GM03348 (cell line): ENCODE measurements around the gene FOXK2.
A peak's percentile ranks its signal among the peaks of the same experiment; 100 is the strongest.
"Not testable (repeated sequence)": the region's sequence is repeated elsewhere in the genome, so short reads cannot be mapped to it uniquely, and the experiment has no call there.

Experiments
- DNase-seq: peaks from one replicate; pipeline ENCODE4 v3.0.0; 2012; ENCODE audit warnings: low spot score

Gene FOXK2

DNA sequence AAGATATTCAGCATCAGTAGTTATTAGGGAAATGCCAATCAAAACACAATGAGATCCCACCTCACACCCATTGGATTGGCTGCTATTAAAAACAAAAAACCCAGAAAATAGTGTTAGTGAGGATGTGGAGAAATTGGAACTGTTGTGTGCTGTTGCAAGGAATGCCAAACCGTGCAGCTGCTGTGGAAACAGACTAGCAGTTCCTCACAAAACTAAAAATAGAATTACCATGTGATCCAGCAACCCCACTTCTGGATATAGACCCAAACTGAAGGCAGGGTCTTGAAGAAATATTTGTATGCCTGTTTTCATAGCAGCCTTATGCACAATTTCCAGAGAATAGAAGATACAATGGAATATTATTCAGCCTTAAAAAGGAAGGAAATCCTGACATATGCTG lies 46.0 kb downstream of the FOXK2 start:
- no peak for DNase-seq

GRCh38 chr17:82566129-82566960 lies 46.8 kb downstream of the FOXK2 start:
- DNase-seq = no peak

DNA sequence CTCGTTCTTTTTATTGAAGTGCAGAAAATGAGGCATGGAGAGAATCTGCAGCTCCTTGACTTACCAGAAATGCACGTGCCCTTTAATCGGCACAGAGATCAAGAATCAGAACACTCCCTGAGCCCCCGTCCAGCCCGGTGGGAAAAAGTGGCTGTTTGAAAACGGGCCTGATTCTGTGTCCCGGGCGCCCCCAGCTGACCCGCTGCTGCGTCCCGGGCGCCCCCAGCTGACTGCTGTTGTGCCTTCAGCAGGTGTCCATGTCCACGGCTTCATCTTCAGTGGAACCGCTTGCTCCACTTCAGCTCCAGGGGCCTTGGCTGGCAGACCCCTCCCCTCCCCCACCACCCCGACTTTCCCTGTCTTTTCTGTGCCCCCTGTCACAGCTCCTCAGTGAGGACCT lies 47.8 kb downstream of the FOXK2 start:
- DNase-seq = no peak

DNA sequence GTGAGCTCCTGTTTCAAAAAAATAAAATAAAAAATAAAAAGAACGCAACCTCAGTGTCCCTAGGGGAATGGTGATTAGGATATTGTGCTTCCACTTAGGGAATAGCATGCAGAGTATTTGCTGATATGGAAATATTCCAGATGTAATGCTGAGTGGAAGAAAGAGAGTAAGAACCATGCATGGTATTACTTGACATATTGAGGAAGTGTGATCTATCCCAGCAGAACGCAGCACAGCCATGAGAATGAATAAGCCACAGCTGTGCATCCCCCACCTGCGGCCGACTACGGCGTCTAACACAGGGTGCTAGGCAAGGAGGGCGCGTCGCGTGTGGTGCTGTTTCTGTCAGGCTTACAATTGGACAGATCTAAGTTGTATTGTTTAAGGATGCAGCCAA lies 49.5 kb downstream of the FOXK2 start:
- DNase-seq = no peak

DNA sequence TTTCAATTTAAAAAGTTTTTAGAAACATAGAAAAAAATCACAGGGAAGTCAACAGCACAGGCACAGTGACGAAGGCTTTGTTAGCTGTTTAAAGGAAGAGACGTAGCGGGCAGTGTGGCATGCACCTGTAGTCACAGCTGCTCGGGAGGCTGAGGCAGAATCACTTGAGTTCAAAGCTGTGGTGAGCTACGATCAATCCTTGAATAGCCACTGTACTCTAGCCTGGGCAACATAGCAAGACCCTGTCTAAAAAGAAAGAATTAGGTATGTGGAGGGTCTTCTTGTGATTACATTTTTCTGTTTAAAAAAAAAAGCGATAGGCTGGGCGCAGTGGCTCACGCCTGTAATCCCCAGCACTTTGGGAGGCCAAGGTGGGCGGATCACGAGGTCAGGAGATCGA lies 50.1 kb downstream of the FOXK2 start:
- DNase-seq = no peak

DNA sequence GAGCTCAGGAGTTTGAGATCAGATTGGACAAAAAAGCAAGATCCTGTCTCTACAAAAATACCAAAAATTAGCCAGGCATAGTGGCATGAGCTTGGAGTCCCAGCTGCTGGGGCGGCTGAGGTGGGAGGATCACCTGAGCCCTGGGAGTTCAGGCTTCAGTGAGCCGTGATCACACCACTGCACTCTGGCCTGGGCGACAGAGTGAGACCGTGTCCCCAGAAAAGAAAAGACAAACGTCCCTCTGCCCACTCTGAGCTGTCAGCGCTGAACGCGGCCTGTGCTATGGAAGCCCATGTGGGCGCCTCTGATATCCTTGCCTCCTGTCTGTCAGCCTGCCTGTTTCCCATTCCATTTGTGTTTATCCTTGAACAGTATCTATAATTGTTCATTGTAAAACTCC lies 50.7 kb downstream of the FOXK2 start:
- DNase-seq = no peak

GRCh38 chr17:82571855-82572254 lies 52.3 kb downstream of the FOXK2 start:
- no peak for DNase-seq

DNA sequence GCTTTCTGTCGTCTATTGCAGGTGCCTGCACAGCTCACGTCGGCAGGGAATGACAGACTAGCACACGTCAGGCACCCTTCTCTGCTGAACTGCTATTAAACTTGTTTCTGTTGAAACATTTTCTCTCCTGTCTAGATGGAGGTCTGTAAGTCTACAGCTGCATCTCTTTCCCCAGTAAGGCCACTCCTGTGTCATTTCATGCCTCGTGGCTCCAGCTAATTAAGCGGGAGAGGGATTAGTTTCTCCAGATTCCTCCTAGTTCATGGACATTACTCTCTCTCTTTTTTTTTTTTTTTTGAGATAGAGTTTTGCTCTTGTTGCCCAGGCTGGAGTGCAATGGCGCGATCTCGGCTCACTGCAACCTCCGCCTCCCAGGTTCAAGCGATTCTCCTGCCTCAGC lies 54.5 kb downstream of the FOXK2 start:
- DNase-seq = no peak

DNA sequence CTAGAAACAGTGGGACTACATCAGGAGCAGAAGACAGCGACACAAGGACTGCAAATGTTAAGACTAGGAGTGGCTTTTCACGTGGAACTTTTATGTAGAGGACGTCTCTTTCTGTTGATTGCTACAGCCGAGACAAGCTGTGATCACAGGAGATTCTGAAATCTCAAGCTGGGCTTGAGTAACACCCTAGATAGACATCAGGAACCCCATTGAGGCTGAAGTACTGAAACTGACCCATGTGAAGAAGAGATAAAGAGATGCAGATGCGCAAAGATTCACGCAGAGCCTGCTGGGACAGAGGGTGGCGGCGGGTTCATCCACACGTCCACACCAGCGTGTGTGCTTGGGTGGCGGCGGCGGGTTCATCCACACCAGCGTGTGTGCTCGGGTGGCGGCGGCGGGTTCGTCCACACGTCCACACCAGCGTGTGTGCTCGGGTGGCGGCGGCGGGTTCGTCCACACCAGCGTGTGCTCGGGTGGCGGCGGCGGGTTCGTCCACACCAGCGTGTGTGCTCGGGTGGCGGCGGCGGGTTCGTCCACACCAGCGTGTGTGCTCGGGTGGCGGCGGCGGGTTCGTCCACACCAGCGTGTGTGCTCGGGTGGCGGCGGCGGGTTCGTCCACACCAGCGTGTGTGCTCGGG lies 56.2 kb downstream of the FOXK2 start:
- not testable (repeated sequence) for DNase-seq

DNA sequence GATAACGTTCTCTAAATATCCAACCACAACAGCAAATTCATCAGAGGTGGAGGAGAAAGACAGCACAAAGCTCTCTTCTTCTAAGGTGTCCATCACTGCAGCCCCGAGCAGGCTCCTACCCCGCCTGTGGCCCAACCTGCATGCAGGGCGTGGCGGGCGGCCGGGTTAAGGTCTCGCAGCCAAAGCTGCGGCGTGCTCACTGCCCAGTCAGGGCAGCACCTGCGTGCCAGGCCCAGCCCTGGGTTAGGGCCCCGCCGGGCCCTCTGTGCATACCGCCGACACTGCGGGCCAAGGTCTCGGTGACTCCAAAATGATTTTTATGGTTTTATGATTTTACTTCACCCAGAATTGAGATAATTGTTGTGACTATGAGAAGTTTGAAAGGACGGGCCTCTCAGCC lies 57.8 kb downstream of the FOXK2 start:
- DNase-seq = no peak

DNA sequence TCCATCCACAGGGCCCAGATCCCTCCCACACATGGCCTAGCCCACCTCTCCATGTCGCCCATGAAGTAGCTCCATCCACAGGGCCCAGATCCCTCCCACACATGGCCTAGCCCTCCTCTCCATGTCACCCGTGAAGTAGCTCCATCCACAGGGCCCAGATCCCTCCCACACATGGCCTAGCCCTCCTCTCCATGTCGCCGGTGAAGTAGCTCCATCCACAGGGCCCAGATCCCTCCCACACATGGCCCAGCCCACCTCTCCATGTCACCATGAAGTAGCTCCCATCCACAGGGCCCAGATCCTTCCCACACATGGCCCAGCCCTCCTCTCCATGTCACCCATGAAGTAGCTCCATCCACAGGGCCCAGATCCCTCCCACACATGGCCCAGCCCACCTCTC lies 60.4 kb downstream of the FOXK2 start:
- DNase-seq = not testable (repeated sequence)

DNA sequence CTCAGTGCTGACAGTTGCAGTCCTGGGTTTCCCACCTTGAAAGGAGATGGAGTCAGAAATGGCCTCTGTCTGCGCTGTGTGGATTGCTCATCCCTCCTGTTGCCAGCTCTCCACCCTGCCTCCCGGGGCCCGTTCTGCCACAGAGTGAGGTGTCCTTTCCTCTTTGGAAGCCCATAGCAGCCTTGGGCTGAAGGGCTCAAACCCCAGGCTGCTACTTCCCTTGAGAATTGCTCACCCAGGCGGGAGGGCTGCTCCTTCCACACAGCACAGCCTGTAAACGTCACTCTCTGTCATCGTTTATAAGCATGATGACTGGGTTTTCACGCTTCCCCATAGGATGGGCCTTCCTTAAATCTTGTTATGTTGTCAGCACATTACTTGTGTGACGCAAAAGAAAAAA lies 62.7 kb downstream of the FOXK2 start:
- peak; percentile 64 for DNase-seq

DNA sequence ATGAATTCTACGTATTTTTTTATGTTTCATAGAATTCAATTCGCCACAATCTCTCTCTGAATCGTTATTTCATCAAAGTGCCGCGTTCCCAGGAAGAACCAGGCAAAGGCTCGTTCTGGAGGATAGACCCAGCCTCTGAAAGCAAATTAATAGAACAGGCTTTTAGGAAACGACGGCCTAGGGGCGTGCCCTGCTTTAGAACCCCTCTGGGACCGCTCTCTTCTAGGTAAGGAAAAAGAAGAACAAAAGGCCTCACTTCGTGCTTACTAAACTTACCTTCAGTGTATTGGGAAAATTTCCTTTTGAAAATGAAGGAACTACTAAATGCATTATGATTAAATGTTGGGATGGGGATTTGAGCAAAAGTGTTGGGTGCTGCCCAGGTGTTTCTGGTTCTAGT lies 63.2 kb downstream of the FOXK2 start:
- no peak for DNase-seq

DNA sequence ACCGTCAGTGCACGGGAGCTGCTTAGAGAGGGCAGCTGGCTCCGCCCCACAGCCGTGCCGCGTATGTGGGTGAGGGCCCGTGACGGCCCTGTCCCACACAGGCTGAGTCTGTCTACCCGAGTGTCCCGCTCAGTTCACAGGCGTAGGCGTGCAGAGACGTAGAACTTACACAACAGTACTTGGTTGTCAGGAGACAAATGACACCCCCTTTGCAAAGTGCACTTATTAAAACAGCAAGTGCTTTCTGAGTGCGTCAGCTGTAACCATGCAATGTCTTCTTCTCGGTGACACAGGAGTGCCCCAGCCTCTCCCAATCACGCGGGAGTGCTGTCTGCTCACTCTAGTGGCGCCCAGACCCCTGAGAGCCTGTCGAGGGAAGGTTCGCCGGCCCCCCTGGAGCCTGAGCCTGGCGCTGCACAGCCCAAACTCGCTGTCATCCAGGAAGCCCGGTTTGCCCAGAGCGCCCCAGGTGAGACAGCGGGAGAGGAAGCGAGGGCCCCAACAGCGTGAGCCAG lies 64.2 kb downstream of the FOXK2 start:
- DNase-seq = no peak

DNA sequence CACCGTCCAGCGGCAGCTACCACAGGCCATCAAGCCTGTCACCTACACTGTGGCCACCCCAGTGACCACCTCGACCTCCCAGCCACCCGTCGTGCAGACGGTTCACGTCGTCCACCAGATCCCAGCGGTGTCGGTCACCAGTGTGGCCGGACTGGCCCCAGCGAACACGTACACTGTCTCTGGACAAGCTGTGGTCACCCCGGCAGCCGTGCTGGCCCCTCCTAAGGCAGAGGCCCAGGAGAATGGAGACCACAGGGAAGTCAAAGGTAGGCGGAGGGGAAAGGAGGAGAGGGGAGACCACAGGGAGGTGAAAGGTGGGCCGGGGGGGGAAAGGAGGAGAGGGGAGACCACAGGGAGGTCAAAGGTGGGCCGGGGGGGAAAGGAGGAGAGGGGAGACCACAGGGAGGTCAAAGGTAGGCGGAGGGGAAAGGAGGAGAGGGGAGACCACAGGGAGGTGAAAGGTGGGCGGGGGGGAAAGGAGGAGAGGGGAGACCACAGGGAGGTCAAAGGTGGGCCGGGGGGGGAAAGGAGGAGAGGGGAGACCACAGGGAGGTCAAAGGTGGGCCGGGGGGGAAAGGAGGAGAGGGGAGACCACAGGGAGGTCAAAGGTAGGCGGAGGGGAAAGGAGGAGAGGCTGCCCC lies 66.5 kb downstream of the FOXK2 start:
- not testable (repeated sequence) for DNase-seq

GRCh38 chr17:82586576-82587233 lies 67.2 kb downstream of the FOXK2 start:
- DNase-seq = no peak

DNA sequence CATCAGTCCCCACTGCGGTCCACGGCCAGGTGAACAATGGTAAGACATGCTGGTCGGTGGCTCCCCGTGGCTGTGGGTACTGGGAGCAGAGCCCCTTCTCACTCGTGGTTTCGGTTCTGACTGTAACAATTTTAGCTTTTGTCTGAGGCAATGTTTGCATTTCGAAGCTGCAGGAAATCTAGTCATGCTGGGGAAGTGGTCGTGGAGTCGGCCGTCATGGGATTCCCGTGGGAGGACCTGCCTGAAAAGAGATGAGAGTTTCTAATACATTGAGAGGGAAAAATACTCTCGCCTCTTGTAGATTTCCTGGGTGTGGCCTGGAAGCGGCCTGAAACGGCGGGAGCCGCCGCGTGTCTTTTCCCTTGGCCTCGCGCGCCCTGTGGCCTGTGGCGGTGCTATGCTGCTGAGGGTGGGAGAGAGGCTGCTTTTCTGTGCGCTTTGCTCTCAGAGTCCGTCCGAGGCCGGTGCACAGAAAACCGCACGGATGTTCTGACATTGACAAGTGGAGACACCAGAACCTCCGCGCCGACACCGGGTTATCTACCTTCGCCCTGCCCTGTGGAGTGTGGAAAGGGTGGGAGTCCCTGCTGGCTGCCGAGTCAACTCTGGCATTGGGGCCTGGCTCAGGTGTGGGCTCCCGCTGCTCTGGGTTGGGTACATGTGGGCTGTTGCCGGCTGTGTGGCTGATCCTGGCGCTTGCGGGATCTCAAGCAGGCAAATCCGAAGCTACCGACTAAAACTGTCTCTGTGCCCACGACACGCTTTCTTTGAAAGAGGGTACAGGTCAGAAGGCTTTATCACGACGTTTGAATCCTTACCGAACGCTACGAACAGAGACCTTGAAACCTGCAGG lies 67.9 kb downstream of the FOXK2 start:
- no peak for DNase-seq

- no peak for DNase-seq
Measured at GRCh38 chr17:82588266-82589175, 69.0 kb downstream of the FOXK2 start.

GRCh38 chr17:82589851-82590180 lies 70.3 kb downstream of the FOXK2 start:
- DNase-seq = no peak

DNA sequence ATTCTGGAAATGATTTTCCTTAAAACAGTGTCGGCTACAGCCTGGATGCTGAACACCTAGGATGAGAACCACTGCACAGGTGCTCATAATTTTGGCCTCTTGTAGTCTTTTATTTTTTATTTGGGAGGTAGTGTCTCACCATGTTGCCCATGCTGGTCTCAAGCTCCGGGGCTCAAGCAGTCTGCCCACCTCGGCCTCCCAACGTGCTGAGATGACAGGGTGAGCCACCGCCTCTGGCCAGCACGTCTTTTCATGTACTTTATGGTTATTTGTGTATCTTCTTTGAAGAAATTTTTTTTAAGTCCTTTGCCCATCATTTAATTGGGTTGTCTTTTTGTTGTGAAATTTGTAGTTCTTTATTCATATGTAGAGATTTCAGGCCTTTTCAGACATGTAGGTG lies 70.7 kb downstream of the FOXK2 start:
- DNase-seq = no peak
